ENCODE results near the gene BID. TPM values are rescaled to one million over a fixed set of nuclear protein-coding genes. Genes with fewer than 3 reads are reported as not detected.

Gene BID
- polyA plus RNA-seq, 1 donor from 2014 or later = 88.6 TPM

DNA sequence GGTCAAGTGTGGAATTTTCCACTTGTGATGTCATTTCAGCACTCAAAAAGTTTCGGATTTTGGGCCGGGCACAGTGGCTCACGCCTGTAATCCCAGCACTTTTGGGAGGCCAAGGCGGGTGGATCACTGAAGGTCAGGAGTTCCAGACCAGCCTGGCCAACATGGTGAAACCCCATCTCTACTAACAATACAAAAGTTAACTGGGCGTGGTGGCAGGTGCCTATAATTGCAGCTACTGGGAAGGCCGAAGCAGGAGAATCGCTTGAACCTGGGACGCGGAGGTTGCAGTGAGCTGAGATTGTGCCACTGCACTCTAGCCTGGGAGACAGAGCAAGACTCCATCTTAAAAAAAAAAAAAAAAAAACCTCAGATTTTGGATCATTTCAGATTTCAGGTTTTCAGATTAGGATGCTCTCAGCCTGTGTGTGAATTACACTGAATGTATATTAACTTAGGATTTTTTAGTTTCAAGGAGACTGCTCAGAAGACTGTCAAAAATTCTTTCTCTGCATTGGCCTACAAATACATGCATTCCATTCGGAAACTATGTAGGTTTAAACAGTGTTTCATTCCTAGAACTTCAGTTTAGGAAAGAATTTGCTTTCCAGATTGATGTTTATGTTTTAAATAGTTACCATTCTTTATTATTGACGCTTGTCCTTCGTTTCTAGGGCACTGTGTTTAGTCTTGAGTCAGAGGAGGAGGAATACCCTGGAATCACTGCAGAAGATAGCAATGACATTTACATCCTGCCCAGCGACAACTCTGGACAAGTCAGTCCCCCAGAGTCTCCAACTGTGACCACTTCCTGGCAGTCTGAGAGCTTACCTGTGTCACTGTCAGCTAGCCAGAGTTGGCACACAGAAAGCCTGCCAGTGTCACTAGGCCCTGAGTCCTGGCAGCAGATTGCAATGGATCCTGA, 48.0 kb downstream of the BID start:
- Histone ChIP-seq H3K9me3 (ENCODE audit: low read length) (no peaks in the 10 kb centered on the region), H3K27me3 (ENCODE audit: insufficient read depth, low read depth, low read length) (no peaks in the 10 kb centered on the region), H3K9me2 (ENCODE audit: insufficient read depth, low read length) (no peaks in the 10 kb centered on the region), H4K20me1 (ENCODE audit: insufficient read depth) (no peaks in the 10 kb centered on the region), H2AFZ (ENCODE audit: low read depth, low read length) (no peak overlapping the region), H3K4me2 (ENCODE audit: low read length) (no peak overlapping the region), H3K27ac (ENCODE audit: low read length) (no peak overlapping the region), H3K36me3 (ENCODE audit: insufficient read depth, low read length) (peaks cover 6% of the 10 kb centered on the region), H3K4me3 (ENCODE audit: low read length) (no peak overlapping the region), H3K9ac (ENCODE audit: low read length) (no peak overlapping the region), H3K79me2 (replicated peaks; ENCODE audit: insufficient read depth, low read length) (no peaks in the 10 kb centered on the region), H3F3A (ENCODE audit: insufficient read depth, low read length, poor library complexity, severe bottlenecking) (no peaks in the 10 kb centered on the region)
- TF ChIP-seq RAD21 (conservative IDR thresholded peaks at IDR 0.05) (no peak), EP300 (conservative IDR thresholded peaks at IDR 0.05; ENCODE audit: poor library complexity, severe bottlenecking) (no peak), SMC3 (conservative IDR thresholded peaks at IDR 0.05; ENCODE audit: poor library complexity) (no peak), MXI1 (conservative IDR thresholded peaks at IDR 0.05; ENCODE audit: poor library complexity, severe bottlenecking) (no peak), EZH2 (IDR thresholded peaks at IDR 0.05; ENCODE audit: borderline replicate concordance, insufficient read depth, low read length, poor library complexity, severe bottlenecking) (no peak), TAF1 (IDR thresholded peaks at IDR 0.05; ENCODE audit: low read depth) (no peak), POLR2AphosphoS5 (IDR thresholded peaks at IDR 0.05) (no peak)
- TF ChIP-seq, protein P1, sequence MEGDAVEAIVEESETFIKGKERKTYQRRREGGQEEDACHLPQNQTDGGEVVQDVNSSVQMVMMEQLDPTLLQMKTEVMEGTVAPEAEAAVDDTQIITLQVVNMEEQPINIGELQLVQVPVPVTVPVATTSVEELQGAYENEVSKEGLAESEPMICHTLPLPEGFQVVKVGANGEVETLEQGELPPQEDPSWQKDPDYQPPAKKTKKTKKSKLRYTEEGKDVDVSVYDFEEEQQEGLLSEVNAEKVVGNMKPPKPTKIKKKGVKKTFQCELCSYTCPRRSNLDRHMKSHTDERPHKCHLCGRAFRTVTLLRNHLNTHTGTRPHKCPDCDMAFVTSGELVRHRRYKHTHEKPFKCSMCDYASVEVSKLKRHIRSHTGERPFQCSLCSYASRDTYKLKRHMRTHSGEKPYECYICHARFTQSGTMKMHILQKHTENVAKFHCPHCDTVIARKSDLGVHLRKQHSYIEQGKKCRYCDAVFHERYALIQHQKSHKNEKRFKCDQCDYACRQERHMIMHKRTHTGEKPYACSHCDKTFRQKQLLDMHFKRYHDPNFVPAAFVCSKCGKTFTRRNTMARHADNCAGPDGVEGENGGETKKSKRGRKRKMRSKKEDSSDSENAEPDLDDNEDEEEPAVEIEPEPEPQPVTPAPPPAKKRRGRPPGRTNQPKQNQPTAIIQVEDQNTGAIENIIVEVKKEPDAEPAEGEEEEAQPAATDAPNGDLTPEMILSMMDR (IDR thresholded peaks at IDR 0.05; ENCODE audit: poor library complexity, severe bottlenecking) = no peak
- TF ChIP-seq, protein P2, sequence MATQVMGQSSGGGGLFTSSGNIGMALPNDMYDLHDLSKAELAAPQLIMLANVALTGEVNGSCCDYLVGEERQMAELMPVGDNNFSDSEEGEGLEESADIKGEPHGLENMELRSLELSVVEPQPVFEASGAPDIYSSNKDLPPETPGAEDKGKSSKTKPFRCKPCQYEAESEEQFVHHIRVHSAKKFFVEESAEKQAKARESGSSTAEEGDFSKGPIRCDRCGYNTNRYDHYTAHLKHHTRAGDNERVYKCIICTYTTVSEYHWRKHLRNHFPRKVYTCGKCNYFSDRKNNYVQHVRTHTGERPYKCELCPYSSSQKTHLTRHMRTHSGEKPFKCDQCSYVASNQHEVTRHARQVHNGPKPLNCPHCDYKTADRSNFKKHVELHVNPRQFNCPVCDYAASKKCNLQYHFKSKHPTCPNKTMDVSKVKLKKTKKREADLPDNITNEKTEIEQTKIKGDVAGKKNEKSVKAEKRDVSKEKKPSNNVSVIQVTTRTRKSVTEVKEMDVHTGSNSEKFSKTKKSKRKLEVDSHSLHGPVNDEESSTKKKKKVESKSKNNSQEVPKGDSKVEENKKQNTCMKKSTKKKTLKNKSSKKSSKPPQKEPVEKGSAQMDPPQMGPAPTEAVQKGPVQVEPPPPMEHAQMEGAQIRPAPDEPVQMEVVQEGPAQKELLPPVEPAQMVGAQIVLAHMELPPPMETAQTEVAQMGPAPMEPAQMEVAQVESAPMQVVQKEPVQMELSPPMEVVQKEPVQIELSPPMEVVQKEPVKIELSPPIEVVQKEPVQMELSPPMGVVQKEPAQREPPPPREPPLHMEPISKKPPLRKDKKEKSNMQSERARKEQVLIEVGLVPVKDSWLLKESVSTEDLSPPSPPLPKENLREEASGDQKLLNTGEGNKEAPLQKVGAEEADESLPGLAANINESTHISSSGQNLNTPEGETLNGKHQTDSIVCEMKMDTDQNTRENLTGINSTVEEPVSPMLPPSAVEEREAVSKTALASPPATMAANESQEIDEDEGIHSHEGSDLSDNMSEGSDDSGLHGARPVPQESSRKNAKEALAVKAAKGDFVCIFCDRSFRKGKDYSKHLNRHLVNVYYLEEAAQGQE (IDR thresholded peaks at IDR 0.05; ENCODE audit: borderline replicate concordance) = no peak

DNA sequence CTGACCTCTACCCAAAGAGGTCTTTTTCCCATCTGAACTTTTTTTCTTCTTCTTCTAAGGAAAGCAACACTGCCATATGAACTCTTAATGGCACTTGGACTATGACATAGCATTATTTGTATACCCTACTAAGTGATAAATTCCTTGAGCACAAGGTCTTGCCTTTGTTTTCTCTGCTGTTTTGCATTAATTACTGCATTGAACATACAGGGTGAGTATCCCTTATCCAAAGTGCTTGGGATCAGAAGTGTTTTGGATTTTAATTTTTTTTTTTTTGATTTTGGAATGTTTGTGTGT, 48.8 kb downstream of the BID start:
- Histone ChIP-seq H3K4me2 (ENCODE audit: low read length) (no peak overlapping the region), H3K9ac (ENCODE audit: low read length) (no peak overlapping the region), H2AFZ (ENCODE audit: low read depth, low read length) (no peak overlapping the region), H3K27ac (ENCODE audit: low read length) (no peak overlapping the region), H3K27me3 (ENCODE audit: insufficient read depth, low read depth, low read length) (no peaks in the 10 kb centered on the region), H3K36me3 (ENCODE audit: insufficient read depth, low read length) (peaks cover 6% of the 10 kb centered on the region), H3K9me2 (ENCODE audit: insufficient read depth, low read length) (no peaks in the 10 kb centered on the region), H3F3A (ENCODE audit: insufficient read depth, low read length, poor library complexity, severe bottlenecking) (no peaks in the 10 kb centered on the region), H3K9me3 (ENCODE audit: low read length) (no peaks in the 10 kb centered on the region), H3K4me3 (ENCODE audit: low read length) (no peak overlapping the region), H4K20me1 (ENCODE audit: insufficient read depth) (no peaks in the 10 kb centered on the region), H3K79me2 (replicated peaks; ENCODE audit: insufficient read depth, low read length) (no peaks in the 10 kb centered on the region)
- TF ChIP-seq EP300 (conservative IDR thresholded peaks at IDR 0.05; ENCODE audit: poor library complexity, severe bottlenecking) = no peak
- TF ChIP-seq MXI1 (conservative IDR thresholded peaks at IDR 0.05; ENCODE audit: poor library complexity, severe bottlenecking) = no peak
- TF ChIP-seq RAD21 (conservative IDR thresholded peaks at IDR 0.05) = no peak
- TF ChIP-seq SMC3 (conservative IDR thresholded peaks at IDR 0.05; ENCODE audit: poor library complexity) = no peak
- TF ChIP-seq POLR2AphosphoS5 (IDR thresholded peaks at IDR 0.05) = no peak
- TF ChIP-seq TAF1 (IDR thresholded peaks at IDR 0.05; ENCODE audit: low read depth) = no peak
- TF ChIP-seq, protein P1 (IDR thresholded peaks at IDR 0.05; ENCODE audit: poor library complexity, severe bottlenecking) = no peak
- TF ChIP-seq EZH2 (IDR thresholded peaks at IDR 0.05; ENCODE audit: borderline replicate concordance, insufficient read depth, low read length, poor library complexity, severe bottlenecking) = no peak

Data from neural cell (in vitro differentiated cells).